ENCODE measurements around the gene ZRSR2. TPM values are rescaled to one million over a fixed set of nuclear protein-coding genes. Genes with fewer than 3 reads are reported as not detected.
"Not testable (repeated sequence)": the region's sequence is repeated elsewhere in the genome, so short reads cannot be mapped to it uniquely, and the experiment has no call there.

ZRSR2 gene
- total and polyA plus RNA-seq, 2 experiments from 2014 or later: 5.2 to 45.1 TPM

- not testable (repeated sequence) for H2AFZ ChIP-seq; H3K27me3 ChIP-seq (ENCODE audit: insufficient read depth); H3K4me3 ChIP-seq; H3K9me3 Mint-ChIP-seq; DNase-seq (ENCODE audit: low spot score); H3K27me3 Mint-ChIP-seq (ENCODE audit: insufficient read depth, low read depth, poor library complexity); H3F3A ChIP-seq (replicated peaks; ENCODE audit: low read depth); H3K4me1 Mint-ChIP-seq; ATAC-seq; H3K79me2 ChIP-seq (replicated peaks; ENCODE audit: insufficient read depth); H3K9me2 ChIP-seq (ENCODE audit: insufficient read depth); H3K27ac Mint-ChIP-seq; H3K27ac ChIP-seq (ENCODE audit: low read depth); H3K4me3 Mint-ChIP-seq; H3K4me1 ChIP-seq (ENCODE audit: insufficient read depth); H4K20me1 ChIP-seq (replicated peaks; ENCODE audit: insufficient read depth); H3K36me3 ChIP-seq (ENCODE audit: insufficient read depth); H3K4me2 ChIP-seq
- peaks cover 14% of the 10 kb centered on the region; the same call in 2 of the 3 replicates for H3K36me3 Mint-ChIP-seq (ENCODE audit: low read depth)
Observed at GRCh38 chrX:15759886-15760285, 30.4 kb upstream of the ZRSR2 start.

- no peaks in the 10 kb centered on the region for H3K79me2 ChIP-seq (replicated peaks; ENCODE audit: insufficient read depth)
- H2AFZ ChIP-seq: no peak overlapping the region
- Mint-ChIP-seq H3K4me3 (no peak overlapping the region), H3K27me3 (ENCODE audit: insufficient read depth, low read depth, poor library complexity) (peaks cover 2% of the 10 kb centered on the region), H3K36me3 (ENCODE audit: low read depth) (peaks cover 17% of the 10 kb centered on the region), H3K27ac (no peak overlapping the region), H3K4me1 (peaks cover 10% of the 10 kb centered on the region), H3K9me3 (peaks cover 3% of the 10 kb centered on the region; the same call in 1 of the 3 replicates)
- H3K27me3 ChIP-seq (ENCODE audit: insufficient read depth): no peaks in the 10 kb centered on the region
- H4K20me1 ChIP-seq (replicated peaks; ENCODE audit: insufficient read depth): no peaks in the 10 kb centered on the region
- no peak overlapping the region for H3K4me2 ChIP-seq
- H3K9me2 ChIP-seq (ENCODE audit: insufficient read depth): no peaks in the 10 kb centered on the region
- H3F3A ChIP-seq (replicated peaks; ENCODE audit: low read depth): no peaks in the 10 kb centered on the region
- no peaks in the 10 kb centered on the region for H3K36me3 ChIP-seq (ENCODE audit: insufficient read depth)
- no peak overlapping the region for H3K27ac ChIP-seq (ENCODE audit: low read depth)
- H3K4me3 ChIP-seq: no peak overlapping the region
- ATAC-seq: peak; percentile 79
- peak; percentile 70 for DNase-seq (ENCODE audit: low spot score)
- no peaks in the 10 kb centered on the region for H3K4me1 ChIP-seq (ENCODE audit: insufficient read depth)
- TF ChIP-seq ZNF462 (CRISPR knock-in tag; IDR thresholded peaks at IDR 0.05) (no peak), STAT1 (IDR thresholded peaks at IDR 0.05; ENCODE audit: unreplicated experiment) (no peak), CTCF (conservative IDR thresholded peaks at IDR 0.05; ENCODE audit: low read depth in 2 of 2) (peak; percentile 73 to 78), ZNF114 (CRISPR knock-in tag; IDR thresholded peaks at IDR 0.05) (no peak), ETS1 (IDR thresholded peaks at IDR 0.05) (no peak), ZNF331 (CRISPR knock-in tag; IDR thresholded peaks at IDR 0.05; ENCODE audit: low read depth) (no peak)
Observed at GRCh38 chrX:15761564-15762191, 28.6 kb upstream of the ZRSR2 start.
